Neuronal stem cell (in vitro differentiated cells): ENCODE results near the gene ETS1.

ENCODE experiments used
- DNase-seq: peaks from one replicate; pipeline ENCODE4 v3.0.0-alpha.2; 2013; ENCODE audit warnings: low spot score
- H2AFZ ChIP-seq: one replicate; pipeline ENCODE4 v1.6.1; 2013; ENCODE audit warnings: mild to moderate bottlenecking, low read length, inconsistent platforms
- H2AK5ac ChIP-seq: 2 replicates; pipeline ENCODE4 v1.6.1; 2013; ENCODE audit warnings: low read depth, mild to moderate bottlenecking, inconsistent platforms, low read length, moderate library complexity, mixed read lengths
- H2BK120ac ChIP-seq: 2 replicates; pipeline ENCODE4 v1.6.1; 2013; ENCODE audit warnings: low read depth, mild to moderate bottlenecking, inconsistent platforms, low read length, moderate library complexity, mixed read lengths
- H2BK12ac ChIP-seq: one replicate; pipeline ENCODE4 v1.6.1; 2013; ENCODE audit warnings: low read length, inconsistent platforms
- H2BK15ac ChIP-seq: 2 replicates; pipeline ENCODE4 v1.6.1; 2013; ENCODE audit warnings: mild to moderate bottlenecking, low read length, inconsistent platforms, mixed read lengths
- H2BK5ac ChIP-seq: one replicate; pipeline ENCODE4 v1.6.1; 2013; ENCODE audit warnings: inconsistent platforms, mild to moderate bottlenecking, low read length, moderate library complexity
- H3K14ac ChIP-seq: one replicate; pipeline ENCODE4 v1.6.1; 2013; ENCODE audit warnings: low read length, inconsistent platforms
- H3K18ac ChIP-seq: 2 replicates; pipeline ENCODE4 v1.6.1; 2013; ENCODE audit warnings: low read length, inconsistent platforms
- H3K23ac ChIP-seq: 2 replicates; pipeline ENCODE4 v1.6.1; 2013; ENCODE audit warnings: low read depth, mild to moderate bottlenecking, mixed read lengths, low read length, inconsistent platforms; ENCODE audit not compliant: poor library complexity
- H3K27ac ChIP-seq: replicated peaks from 3 replicates; pipeline ENCODE4 v1.5.1; 2013; ENCODE audit warnings: low read length, inconsistent platforms
- H3K27me3 ChIP-seq, 3 experiments: 2 replicates each; pipeline ENCODE4 v1.6.1; 2013; ENCODE audit warnings: low read length in 3 of 3, mild to moderate bottlenecking in 2 of 3, inconsistent platforms in 1 of 3, low read depth in 1 of 3, mixed read lengths in 1 of 3, moderate library complexity in 1 of 3; ENCODE audit not compliant: control insufficient read depth in 3 of 3, insufficient read depth in 3 of 3
- H3K36me3 ChIP-seq, 2 donors: replicated peaks in 1 of 2; 2 replicates each; pipeline ENCODE4 v1.6.1; 2013; ENCODE audit warnings: low read length in 2 of 2; ENCODE audit not compliant: control insufficient read depth in 2 of 2, insufficient read depth in 2 of 2
- H3K4ac ChIP-seq: 2 replicates; pipeline ENCODE4 v1.6.1; 2013; ENCODE audit warnings: inconsistent platforms, mild to moderate bottlenecking, low read length, moderate library complexity
- H3K4me1 ChIP-seq, 2 donors: 1 replicate in 1 of 2; 2 replicates in 1 of 2; pipeline ENCODE4 v1.6.1; 2013; ENCODE audit warnings: low read length in 2 of 2, low read depth in 1 of 2; ENCODE audit not compliant: control insufficient read depth in 2 of 2, insufficient read depth in 1 of 2
- H3K4me2 ChIP-seq: one replicate; pipeline ENCODE4 v1.6.1; 2013; ENCODE audit warnings: mild to moderate bottlenecking, low read length, inconsistent platforms; ENCODE audit not compliant: insufficient read depth, poor library complexity, severe bottlenecking
- H3K4me3 ChIP-seq, 2 donors: 2 replicates each; pipeline ENCODE4 v1.5.1; 2013; ENCODE audit warnings: low read length in 2 of 2, mild to moderate bottlenecking in 2 of 2, inconsistent platforms in 1 of 2, moderate library complexity in 1 of 2
- H3K79me1 ChIP-seq: one replicate; pipeline ENCODE4 v1.6.1; 2013; ENCODE audit warnings: low read depth, mild to moderate bottlenecking, inconsistent platforms, low read length, moderate library complexity
- H3K9ac ChIP-seq: one replicate; pipeline ENCODE4 v1.6.1; 2013; ENCODE audit warnings: mild to moderate bottlenecking, low read depth, low read length, inconsistent platforms; ENCODE audit not compliant: poor library complexity
- H3K9me3 ChIP-seq, 2 donors: replicated peaks in 1 of 2; 2 replicates each; pipeline versions ENCODE3 to v1.6.1; 2013; ENCODE audit warnings: low read length in 2 of 2, mild to moderate bottlenecking in 2 of 2, inconsistent platforms in 1 of 2, low read depth in 1 of 2, mixed read lengths in 1 of 2, moderate library complexity in 1 of 2; ENCODE audit not compliant: control insufficient read depth in 2 of 2, insufficient read depth in 1 of 2
- H4K8ac ChIP-seq: one replicate; pipeline ENCODE4 v1.6.1; 2013; ENCODE audit warnings: low read depth, mild to moderate bottlenecking, inconsistent platforms, low read length, moderate library complexity
- H4K91ac ChIP-seq: one replicate; pipeline ENCODE4 v1.6.1; 2013; ENCODE audit warnings: low read length, low read depth, mild to moderate bottlenecking, inconsistent platforms; ENCODE audit not compliant: poor library complexity
- WGBS, 2 donors: extraction: QIAGEN DNeasy Blood & Tissue Kit; methylation state at CpG; one replicate each; pipeline ENCODE4 v1.1.7; 2013; ENCODE audit warnings: missing lambda C conversion rate in 2 of 2, mixed read lengths in 1 of 2; ENCODE audit not compliant: insufficient read length in 2 of 2, insufficient replicate concordance in 1 of 2; ENCODE audit errors: extremely low coverage in 2 of 2; 5-methylcytosine and 5-hydroxymethylcytosine counted together

ETS1 gene

GRCh38 chr11:128462922-128463321 lies 124.4 kb downstream of the ETS1 start:
- no peak overlapping the region for H3K18ac ChIP-seq
- no peak overlapping the region for H3K27ac ChIP-seq
- H3K27me3 ChIP-seq, result no peaks in the 10 kb centered on the region
- H3K9me3 ChIP-seq, result peaks cover 0 to 10% of the 10 kb centered on the region in 2 donors
- no peak overlapping the region for H3K4me2 ChIP-seq
- H2AFZ ChIP-seq, result no peak overlapping the region
- no peak overlapping the region for H3K23ac ChIP-seq
- peaks cover 0 to 6% of the 10 kb centered on the region in 2 donors for H3K4me1 ChIP-seq
- H3K79me1 ChIP-seq, result no peaks in the 10 kb centered on the region
- H2AK5ac ChIP-seq, result no peak overlapping the region
- no peak overlapping the region for H2BK12ac ChIP-seq
- no peak overlapping the region for H4K8ac ChIP-seq
- no peak for DNase-seq
- no peak overlapping the region for H3K14ac ChIP-seq
- H2BK120ac ChIP-seq, result no peak overlapping the region
- peaks cover 0 to 55% of the 10 kb centered on the region in 2 donors for H3K36me3 ChIP-seq
- no peak overlapping the region for H2BK5ac ChIP-seq
- no peak overlapping the region for H3K4me3 ChIP-seq
- no peak overlapping the region for H3K9ac ChIP-seq
- H4K91ac ChIP-seq, result no peak overlapping the region
- no peak overlapping the region for H2BK15ac ChIP-seq
- no CpG with 5 or more reads among the region's 4 CpGs for WGBS, 2 donors
- H3K4ac ChIP-seq, result no peak overlapping the region

- H3K18ac ChIP-seq, result no peak overlapping the region
- no peak overlapping the region for H2AFZ ChIP-seq
- no peak overlapping the region for H3K27ac ChIP-seq
- no peak overlapping the region for H3K4me2 ChIP-seq
- H4K8ac ChIP-seq, result no peak overlapping the region
- no peak overlapping the region for H3K23ac ChIP-seq
- H4K91ac ChIP-seq, result no peak overlapping the region
- no peak overlapping the region for H2AK5ac ChIP-seq
- H3K4me3 ChIP-seq, result no peak overlapping the region
- H3K36me3 ChIP-seq, result peaks cover 0 to 63% of the 10 kb centered on the region in 2 donors
- H3K9ac ChIP-seq, result no peak overlapping the region
- H2BK12ac ChIP-seq, result no peak overlapping the region
- H2BK120ac ChIP-seq, result no peak overlapping the region
- no peaks in the 10 kb centered on the region for H3K79me1 ChIP-seq
- H3K4ac ChIP-seq, result no peak overlapping the region
- H3K27me3 ChIP-seq, result no peaks in the 10 kb centered on the region
- DNase-seq, result no peak
- H3K9me3 ChIP-seq, result peaks cover 0 to 10% of the 10 kb centered on the region in 2 donors
- no CpG with 5 or more reads among the region's 13 CpGs for WGBS, 2 donors
- H2BK15ac ChIP-seq, result no peak overlapping the region
- H3K4me1 ChIP-seq, result peaks cover 0 to 6% of the 10 kb centered on the region in 2 donors
- H3K14ac ChIP-seq, result no peak overlapping the region
- no peak overlapping the region for H2BK5ac ChIP-seq
These were observed 125.2 kb downstream of the ETS1 start for GRCh38 chr11:128462189-128462588.

GRCh38 chr11:128458321-128458720 lies 129.0 kb downstream of the ETS1 start:
- Histone ChIP-seq H2BK15ac (no peak overlapping the region), H2BK12ac (no peak overlapping the region), H3K79me1 (no peaks in the 10 kb centered on the region), H2BK120ac (no peak overlapping the region), H3K27ac (no peak overlapping the region), H3K4ac (no peak overlapping the region), H3K9ac (no peak overlapping the region), H3K23ac (no peak overlapping the region), H3K36me3 (peaks cover 0 to 57% of the 10 kb centered on the region in 2 donors), H4K8ac (no peak overlapping the region), H2BK5ac (no peak overlapping the region), H3K18ac (no peak overlapping the region), H4K91ac (no peak overlapping the region), H3K27me3 (no peaks in the 10 kb centered on the region), H3K4me2 (no peak overlapping the region), H3K4me1 (peaks cover 0 to 3% of the 10 kb centered on the region in 2 donors), H3K4me3 (no peak overlapping the region), H3K14ac (no peak overlapping the region), H3K9me3 (no peaks in the 10 kb centered on the region), H2AFZ (no peak overlapping the region), H2AK5ac (no peak overlapping the region)
- no peak for DNase-seq
- no CpG with 5 or more reads among the region's 5 CpGs for WGBS, 2 donors

GRCh38 chr11:128457874-128458273 lies 129.5 kb downstream of the ETS1 start:
- Histone ChIP-seq H3K27ac (no peak overlapping the region), H2BK120ac (no peak overlapping the region), H3K27me3 (no peaks in the 10 kb centered on the region), H4K91ac (no peak overlapping the region), H3K4ac (no peak overlapping the region), H3K14ac (no peak overlapping the region), H3K23ac (no peak overlapping the region), H3K4me3 (no peak overlapping the region), H3K18ac (no peak overlapping the region), H2BK12ac (no peak overlapping the region), H3K9me3 (no peaks in the 10 kb centered on the region), H2AK5ac (no peak overlapping the region), H2BK5ac (no peak overlapping the region), H4K8ac (no peak overlapping the region), H2BK15ac (no peak overlapping the region), H3K9ac (no peak overlapping the region), H3K4me1 (no peaks in the 10 kb centered on the region), H3K36me3 (peaks cover 0 to 52% of the 10 kb centered on the region in 2 donors), H3K4me2 (no peak overlapping the region), H2AFZ (no peak overlapping the region), H3K79me1 (no peaks in the 10 kb centered on the region)
- whole genome bisulfite sequencing, 2 donors, result no CpG with 5 or more reads among the region's 3 CpGs
- DNase-seq, result no peak
